ENCODE data around the gene SOHLH1. TPM values are rescaled to one million over a fixed set of nuclear protein-coding genes. Genes with fewer than 3 reads are reported as not detected.

Gene SOHLH1
- total and polyA plus RNA-seq, 10 of the 15 experiments (the other 5 are each of a cell fraction or from before 2014, with no cell fraction given) = not detected

DNA sequence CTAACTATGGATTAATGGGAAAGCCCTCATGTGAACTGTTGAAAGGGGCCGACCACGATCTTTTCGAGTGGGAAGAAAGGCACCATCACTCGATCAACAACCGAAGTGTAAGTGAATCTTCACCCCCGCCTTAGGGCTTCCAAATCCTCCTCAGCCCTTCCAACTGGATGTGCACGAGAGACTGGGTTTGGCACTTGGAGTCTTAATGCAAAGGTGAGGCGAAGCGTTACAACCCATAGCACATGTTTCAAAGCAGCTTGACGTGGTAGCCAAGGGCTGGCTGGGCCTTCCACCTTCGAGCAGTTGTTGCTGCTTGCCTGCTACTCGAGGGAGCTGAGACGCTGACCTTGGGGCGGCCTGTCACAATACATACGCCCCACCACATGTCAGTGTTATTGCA lies 41.9 kb downstream of the SOHLH1 start:
- ATAC-seq (no peak), DNase-seq (ENCODE audit: low read depth, low spot score) (no peak), FAIRE-seq (no peak)
- Histone ChIP-seq H3K4me3 (no peak overlapping the region), H3K79me2 (ENCODE audit: control insufficient read depth, insufficient read depth, low read length) (no peaks in the 10 kb centered on the region), H3K36me3 (ENCODE audit: control insufficient read depth in 2 of 2, insufficient read depth in 2 of 2, low read length in 1 of 2) (no peaks in the 10 kb centered on the region), H4K20me1 (ENCODE audit: control insufficient read depth, insufficient read depth) (no peaks in the 10 kb centered on the region), H3K27me3 (replicated peaks in 1 of 2; ENCODE audit: control insufficient read depth in 2 of 2, insufficient read depth in 2 of 2, low read length in 1 of 2) (peaks cover 0 to 1% of the 10 kb centered on the region in 2 experiments; a peak in 2 of 4 replicates), H3K4me2 (ENCODE audit: control insufficient read depth, insufficient read depth) (no peak overlapping the region), H3K27ac (ENCODE audit: control insufficient read depth, insufficient read depth) (no peak overlapping the region), H3K9ac (ENCODE audit: control insufficient read depth, insufficient read depth, low read length) (no peak overlapping the region), H3K4me1 (ENCODE audit: control insufficient read depth, insufficient read depth, low read length) (no peaks in the 10 kb centered on the region), H2AFZ (ENCODE audit: control insufficient read depth, low read depth, low read length) (no peak overlapping the region), H3K9me3 (replicated peaks; ENCODE audit: control insufficient read depth, insufficient read depth, low read length) (no peaks in the 10 kb centered on the region)
- BruUV-seq (replicated peaks) = no TSS peak
- in situ Hi-C loops (cut with MboI) (no loop called here), intact Hi-C loops (cut with micrococcal nuclease; ENCODE audit: unreplicated experiment) (no loop called here)
- CTCF ChIA-PET = interaction anchor here (0.6 kb wide), 1 partner anchor 310 kb away, joined by 3 read pairs; no protein-coding TSS in a partner anchor
- POLR2A ChIA-PET = no interaction called here
- WGBS (ENCODE audit: insufficient coverage, insufficient replicate concordance, low lambda C conversion rate, missing lambda C conversion rate) = 30% methylated on average over 15 of the region's 15 CpGs
- TF ChIP-seq, protein P1, sequence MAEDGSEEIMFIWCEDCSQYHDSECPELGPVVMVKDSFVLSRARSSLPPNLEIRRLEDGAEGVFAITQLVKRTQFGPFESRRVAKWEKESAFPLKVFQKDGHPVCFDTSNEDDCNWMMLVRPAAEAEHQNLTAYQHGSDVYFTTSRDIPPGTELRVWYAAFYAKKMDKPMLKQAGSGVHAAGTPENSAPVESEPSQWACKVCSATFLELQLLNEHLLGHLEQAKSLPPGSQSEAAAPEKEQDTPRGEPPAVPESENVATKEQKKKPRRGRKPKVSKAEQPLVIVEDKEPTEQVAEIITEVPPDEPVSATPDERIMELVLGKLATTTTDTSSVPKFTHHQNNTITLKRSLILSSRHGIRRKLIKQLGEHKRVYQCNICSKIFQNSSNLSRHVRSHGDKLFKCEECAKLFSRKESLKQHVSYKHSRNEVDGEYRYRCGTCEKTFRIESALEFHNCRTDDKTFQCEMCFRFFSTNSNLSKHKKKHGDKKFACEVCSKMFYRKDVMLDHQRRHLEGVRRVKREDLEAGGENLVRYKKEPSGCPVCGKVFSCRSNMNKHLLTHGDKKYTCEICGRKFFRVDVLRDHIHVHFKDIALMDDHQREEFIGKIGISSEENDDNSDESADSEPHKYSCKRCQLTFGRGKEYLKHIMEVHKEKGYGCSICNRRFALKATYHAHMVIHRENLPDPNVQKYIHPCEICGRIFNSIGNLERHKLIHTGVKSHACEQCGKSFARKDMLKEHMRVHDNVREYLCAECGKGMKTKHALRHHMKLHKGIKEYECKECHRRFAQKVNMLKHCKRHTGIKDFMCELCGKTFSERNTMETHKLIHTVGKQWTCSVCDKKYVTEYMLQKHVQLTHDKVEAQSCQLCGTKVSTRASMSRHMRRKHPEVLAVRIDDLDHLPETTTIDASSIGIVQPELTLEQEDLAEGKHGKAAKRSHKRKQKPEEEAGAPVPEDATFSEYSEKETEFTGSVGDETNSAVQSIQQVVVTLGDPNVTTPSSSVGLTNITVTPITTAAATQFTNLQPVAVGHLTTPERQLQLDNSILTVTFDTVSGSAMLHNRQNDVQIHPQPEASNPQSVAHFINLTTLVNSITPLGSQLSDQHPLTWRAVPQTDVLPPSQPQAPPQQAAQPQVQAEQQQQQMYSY (CRISPR knock-in tag; IDR thresholded peaks at IDR 0.05) = no peak
- SMC1A ChIA-PET (ENCODE audit: uncharacterized antibody, unreplicated experiment) = no interaction called here
- RAD21 ChIA-PET (ENCODE audit: unreplicated experiment) = no interaction called here

DNA sequence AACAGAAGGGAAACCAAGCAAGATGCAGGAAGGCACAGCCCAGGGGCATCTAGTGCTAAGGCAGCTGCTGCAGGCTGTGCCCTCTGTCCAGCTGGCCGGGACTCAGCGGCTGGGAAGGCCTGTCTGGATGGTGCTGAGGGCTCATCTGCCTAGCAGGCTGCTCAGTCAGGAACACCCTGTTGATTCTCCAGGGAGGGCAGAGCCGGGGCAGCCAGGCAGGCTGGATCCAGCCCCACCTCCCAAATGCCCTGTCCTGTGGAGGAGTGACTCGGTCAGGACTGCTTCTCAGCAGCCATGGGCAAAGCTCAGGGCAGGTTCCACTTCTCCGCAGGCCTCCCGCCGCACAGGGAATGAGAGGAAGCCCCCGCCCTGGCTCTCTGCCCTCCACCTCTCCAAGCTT lies 44.0 kb downstream of the SOHLH1 start:
- intact Hi-C loops (cut with micrococcal nuclease; ENCODE audit: unreplicated experiment) = no loop called here
- H3K36me3 ChIP-seq (ENCODE audit: control insufficient read depth in 2 of 2, insufficient read depth in 2 of 2, low read length in 1 of 2) = no peaks in the 10 kb centered on the region
- H3K79me2 ChIP-seq (ENCODE audit: control insufficient read depth, insufficient read depth, low read length) = no peaks in the 10 kb centered on the region
- no peak overlapping the region for H3K27ac ChIP-seq (ENCODE audit: control insufficient read depth, insufficient read depth)
- no peaks in the 10 kb centered on the region for H3K4me1 ChIP-seq (ENCODE audit: control insufficient read depth, insufficient read depth, low read length)
- H4K20me1 ChIP-seq (ENCODE audit: control insufficient read depth, insufficient read depth) = no peaks in the 10 kb centered on the region
- in situ Hi-C loops (cut with MboI) = no loop called here
- no peak overlapping the region for H2AFZ ChIP-seq (ENCODE audit: control insufficient read depth, low read depth, low read length)
- RAD21 ChIA-PET (ENCODE audit: unreplicated experiment) = no interaction called here
- CTCF ChIA-PET = no interaction called here
- no peak for DNase-seq (ENCODE audit: low read depth, low spot score)
- WGBS (ENCODE audit: insufficient coverage, insufficient replicate concordance, low lambda C conversion rate, missing lambda C conversion rate) = 39% methylated on average over 8 of the region's 8 CpGs
- BruUV-seq (replicated peaks) = no TSS peak
- no peak overlapping the region for H3K9ac ChIP-seq (ENCODE audit: control insufficient read depth, insufficient read depth, low read length)
- H3K4me2 ChIP-seq (ENCODE audit: control insufficient read depth, insufficient read depth) = no peak overlapping the region
- no peak overlapping the region for H3K4me3 ChIP-seq
- H3K9me3 ChIP-seq (replicated peaks; ENCODE audit: control insufficient read depth, insufficient read depth, low read length) = no peaks in the 10 kb centered on the region; the same call in 1 of the 3 replicates
- peaks cover 0 to 1% of the 10 kb centered on the region in 2 experiments; a peak in 2 of 4 replicates for H3K27me3 ChIP-seq (replicated peaks in 1 of 2; ENCODE audit: control insufficient read depth in 2 of 2, insufficient read depth in 2 of 2, low read length in 1 of 2)
- ATAC-seq = no peak
- SMC1A ChIA-PET (ENCODE audit: uncharacterized antibody, unreplicated experiment) = no interaction called here
- POLR2A ChIA-PET = no interaction called here
- no peak for FAIRE-seq
- TF ChIP-seq SMC3 (IDR thresholded peaks at IDR 0.05; ENCODE audit: borderline replicate concordance, low read length) (no peak), BCL11A (IDR thresholded peaks at IDR 0.05; ENCODE audit: low read depth, low read length) (no peak), RFX5 (IDR thresholded peaks at IDR 0.05; ENCODE audit: low read depth, low read length) (no peak), ZNF207 (IDR thresholded peaks at IDR 0.05; ENCODE audit: borderline replicate concordance) (no peak)
- TF ChIP-seq, protein P2, sequence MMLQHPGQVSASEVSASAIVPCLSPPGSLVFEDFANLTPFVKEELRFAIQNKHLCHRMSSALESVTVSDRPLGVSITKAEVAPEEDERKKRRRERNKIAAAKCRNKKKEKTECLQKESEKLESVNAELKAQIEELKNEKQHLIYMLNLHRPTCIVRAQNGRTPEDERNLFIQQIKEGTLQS (IDR thresholded peaks at IDR 0.05; ENCODE audit: borderline replicate concordance, extremely low read depth, low read depth, low read length) = no peak
- TF ChIP-seq, protein P1 (CRISPR knock-in tag; IDR thresholded peaks at IDR 0.05) = no peak
- TF ChIP-seq, protein P3, sequence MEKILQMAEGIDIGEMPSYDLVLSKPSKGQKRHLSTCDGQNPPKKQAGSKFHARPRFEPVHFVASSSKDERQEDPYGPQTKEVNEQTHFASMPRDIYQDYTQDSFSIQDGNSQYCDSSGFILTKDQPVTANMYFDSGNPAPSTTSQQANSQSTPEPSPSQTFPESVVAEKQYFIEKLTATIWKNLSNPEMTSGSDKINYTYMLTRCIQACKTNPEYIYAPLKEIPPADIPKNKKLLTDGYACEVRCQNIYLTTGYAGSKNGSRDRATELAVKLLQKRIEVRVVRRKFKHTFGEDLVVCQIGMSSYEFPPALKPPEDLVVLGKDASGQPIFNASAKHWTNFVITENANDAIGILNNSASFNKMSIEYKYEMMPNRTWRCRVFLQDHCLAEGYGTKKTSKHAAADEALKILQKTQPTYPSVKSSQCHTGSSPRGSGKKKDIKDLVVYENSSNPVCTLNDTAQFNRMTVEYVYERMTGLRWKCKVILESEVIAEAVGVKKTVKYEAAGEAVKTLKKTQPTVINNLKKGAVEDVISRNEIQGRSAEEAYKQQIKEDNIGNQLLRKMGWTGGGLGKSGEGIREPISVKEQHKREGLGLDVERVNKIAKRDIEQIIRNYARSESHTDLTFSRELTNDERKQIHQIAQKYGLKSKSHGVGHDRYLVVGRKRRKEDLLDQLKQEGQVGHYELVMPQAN (conservative IDR thresholded peaks at IDR 0.05) = no peak

All from GM12878 (cell line).